ENCODE measurements around the gene EN2.

The EN2 gene

GRCh38 chr7:155458111-155458877, at the start of gene EN2:
Gene EN2 (plus strand): TSS chr7:155458129. CDS start chr7:155458378, 249 bp downstream.
- no peak for DNase-seq (ENCODE audit: low read depth, low spot score)

- DNase-seq (ENCODE audit: low read depth, low spot score): no peak
These were observed 49.0 kb upstream of the EN2 start for GRCh38 chr7:155408651-155409586.

- DNase-seq (ENCODE audit: low read depth, low spot score): no peak
These were observed 47.9 kb upstream of the EN2 start for GRCh38 chr7:155409980-155410379.

GRCh38 chr7:155410431-155410830, 47.5 kb upstream of the EN2 start:
- no peak for DNase-seq (ENCODE audit: low read depth, low spot score)

- DNase-seq (ENCODE audit: low read depth, low spot score): no peak
These were observed 46.1 kb upstream of the EN2 start for GRCh38 chr7:155411718-155412415.

GRCh38 chr7:155412416-155413253, 45.3 kb upstream of the EN2 start:
- DNase-seq (ENCODE audit: low read depth, low spot score): peak; percentile 7

GRCh38 chr7:155414547-155415492, 43.1 kb upstream of the EN2 start:
- no peak for DNase-seq (ENCODE audit: low read depth, low spot score)

GRCh38 chr7:155416646-155417380, 41.1 kb upstream of the EN2 start:
- DNase-seq (ENCODE audit: low read depth, low spot score): no peak

GRCh38 chr7:155418304-155418703, 39.6 kb upstream of the EN2 start:
- no peak for DNase-seq (ENCODE audit: low read depth, low spot score)

- no peak for DNase-seq (ENCODE audit: low read depth, low spot score)
These were observed 38.8 kb upstream of the EN2 start for GRCh38 chr7:155418941-155419755.

- DNase-seq (ENCODE audit: low read depth, low spot score): no peak
These were observed 37.8 kb upstream of the EN2 start for GRCh38 chr7:155420116-155420515.

- DNase-seq (ENCODE audit: low read depth, low spot score): no peak
These were observed 35.8 kb upstream of the EN2 start for GRCh38 chr7:155422151-155422550.

- DNase-seq (ENCODE audit: low read depth, low spot score): no peak
These were observed 35.2 kb upstream of the EN2 start for GRCh38 chr7:155422599-155423336.

GRCh38 chr7:155423337-155424285, 34.3 kb upstream of the EN2 start:
- no peak for DNase-seq (ENCODE audit: low read depth, low spot score)

GRCh38 chr7:155424301-155425010, 33.5 kb upstream of the EN2 start:
- no peak for DNase-seq (ENCODE audit: low read depth, low spot score)

- DNase-seq (ENCODE audit: low read depth, low spot score): no peak
These were observed 33.0 kb upstream of the EN2 start for GRCh38 chr7:155425011-155425340.
